Erythroblast (primary cell): ENCODE results near the gene ARHGAP26.

ENCODE experiments used
- GATA1 ChIP-seq: IDR thresholded peaks from 2 replicates; pipeline ENCODE4 v1.6.1; 2011; ENCODE audit warnings: low read depth, mild to moderate bottlenecking, control low read depth, low read length, moderate library complexity
- POLR2A ChIP-seq: IDR thresholded peaks from 2 replicates; pipeline ENCODE4 v1.6.1; 2011; ENCODE audit warnings: mild to moderate bottlenecking, low read length

DNA sequence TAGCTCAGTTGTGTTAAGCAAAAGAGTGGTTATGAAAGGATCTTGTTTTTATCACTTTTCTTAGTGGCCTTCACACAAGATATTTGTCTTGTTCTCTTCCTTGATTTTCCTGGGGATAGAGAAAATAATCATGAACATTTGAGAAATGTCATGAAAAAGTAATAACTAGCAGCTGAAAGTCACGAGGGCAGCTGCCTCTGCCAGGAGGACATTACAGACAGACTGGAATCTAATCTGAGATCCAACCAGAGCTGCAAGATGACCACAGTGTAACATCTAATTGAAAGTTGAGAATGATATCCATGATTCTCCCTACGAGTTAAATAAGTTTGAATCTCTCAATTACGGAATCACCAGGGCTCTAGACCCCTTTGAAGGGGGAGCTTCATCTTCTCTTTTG is 274.9 kb downstream of the ARHGAP26 start:
- TF ChIP-seq POLR2A (no peak), GATA1 (no peak)
